Mucosa of gallbladder (tissue), 1 donor: ENCODE data around the gene ZXDC. TPM values are rescaled to one million over a fixed set of nuclear protein-coding genes. Genes with fewer than 3 reads are reported as not detected.

Experiments used
- DNase-seq: peaks from one replicate; pipeline ENCODE4 v3.0.0-alpha.2; 2020; ENCODE audit warnings: low spot score
- total RNA-seq: library from RNA; stranded (reverse); gene quantifications from one replicate; pipeline ENCODE4 v1.2.1, GENCODE V29; 2021
- donor health status: DM: no; HTN: no; CAD: no.

Gene ZXDC, protein sequence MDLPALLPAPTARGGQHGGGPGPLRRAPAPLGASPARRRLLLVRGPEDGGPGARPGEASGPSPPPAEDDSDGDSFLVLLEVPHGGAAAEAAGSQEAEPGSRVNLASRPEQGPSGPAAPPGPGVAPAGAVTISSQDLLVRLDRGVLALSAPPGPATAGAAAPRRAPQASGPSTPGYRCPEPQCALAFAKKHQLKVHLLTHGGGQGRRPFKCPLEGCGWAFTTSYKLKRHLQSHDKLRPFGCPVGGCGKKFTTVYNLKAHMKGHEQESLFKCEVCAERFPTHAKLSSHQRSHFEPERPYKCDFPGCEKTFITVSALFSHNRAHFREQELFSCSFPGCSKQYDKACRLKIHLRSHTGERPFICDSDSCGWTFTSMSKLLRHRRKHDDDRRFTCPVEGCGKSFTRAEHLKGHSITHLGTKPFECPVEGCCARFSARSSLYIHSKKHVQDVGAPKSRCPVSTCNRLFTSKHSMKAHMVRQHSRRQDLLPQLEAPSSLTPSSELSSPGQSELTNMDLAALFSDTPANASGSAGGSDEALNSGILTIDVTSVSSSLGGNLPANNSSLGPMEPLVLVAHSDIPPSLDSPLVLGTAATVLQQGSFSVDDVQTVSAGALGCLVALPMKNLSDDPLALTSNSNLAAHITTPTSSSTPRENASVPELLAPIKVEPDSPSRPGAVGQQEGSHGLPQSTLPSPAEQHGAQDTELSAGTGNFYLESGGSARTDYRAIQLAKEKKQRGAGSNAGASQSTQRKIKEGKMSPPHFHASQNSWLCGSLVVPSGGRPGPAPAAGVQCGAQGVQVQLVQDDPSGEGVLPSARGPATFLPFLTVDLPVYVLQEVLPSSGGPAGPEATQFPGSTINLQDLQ
- 34.6 TPM for total RNA-seq

DNA sequence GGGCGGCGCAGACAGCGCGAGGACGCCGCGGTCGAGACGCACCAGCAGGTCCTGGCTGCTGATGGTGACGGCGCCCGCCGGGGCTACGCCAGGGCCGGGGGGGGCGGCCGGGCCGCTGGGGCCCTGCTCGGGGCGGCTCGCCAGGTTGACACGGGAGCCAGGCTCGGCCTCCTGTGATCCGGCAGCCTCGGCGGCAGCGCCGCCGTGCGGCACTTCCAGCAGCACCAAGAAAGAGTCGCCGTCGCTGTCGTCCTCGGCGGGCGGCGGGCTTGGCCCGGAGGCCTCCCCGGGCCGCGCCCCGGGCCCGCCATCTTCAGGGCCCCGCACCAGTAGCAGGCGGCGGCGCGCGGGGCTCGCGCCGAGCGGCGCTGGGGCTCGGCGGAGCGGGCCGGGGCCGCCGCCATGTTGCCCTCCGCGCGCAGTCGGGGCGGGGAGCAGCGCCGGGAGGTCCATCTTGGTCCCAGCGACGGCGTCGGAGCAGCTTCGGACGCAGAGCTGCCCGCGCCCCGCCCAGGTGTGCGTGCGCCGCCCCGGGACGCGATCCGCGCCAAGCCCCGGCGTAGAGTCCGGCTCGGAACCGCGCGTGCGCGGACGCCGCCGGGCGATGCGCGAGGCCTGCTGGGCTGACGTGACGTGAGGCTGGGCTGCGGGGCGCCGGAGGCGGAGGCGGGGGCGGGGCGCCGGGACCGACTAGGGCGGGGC is at the start of gene ZXDC:
TSS of gene ZXDC (minus strand) at position 479 of the 702 bp plus-strand sequence. CDS start at position 453, 26 bp downstream.
- peak; percentile 96 for DNase-seq

DNA sequence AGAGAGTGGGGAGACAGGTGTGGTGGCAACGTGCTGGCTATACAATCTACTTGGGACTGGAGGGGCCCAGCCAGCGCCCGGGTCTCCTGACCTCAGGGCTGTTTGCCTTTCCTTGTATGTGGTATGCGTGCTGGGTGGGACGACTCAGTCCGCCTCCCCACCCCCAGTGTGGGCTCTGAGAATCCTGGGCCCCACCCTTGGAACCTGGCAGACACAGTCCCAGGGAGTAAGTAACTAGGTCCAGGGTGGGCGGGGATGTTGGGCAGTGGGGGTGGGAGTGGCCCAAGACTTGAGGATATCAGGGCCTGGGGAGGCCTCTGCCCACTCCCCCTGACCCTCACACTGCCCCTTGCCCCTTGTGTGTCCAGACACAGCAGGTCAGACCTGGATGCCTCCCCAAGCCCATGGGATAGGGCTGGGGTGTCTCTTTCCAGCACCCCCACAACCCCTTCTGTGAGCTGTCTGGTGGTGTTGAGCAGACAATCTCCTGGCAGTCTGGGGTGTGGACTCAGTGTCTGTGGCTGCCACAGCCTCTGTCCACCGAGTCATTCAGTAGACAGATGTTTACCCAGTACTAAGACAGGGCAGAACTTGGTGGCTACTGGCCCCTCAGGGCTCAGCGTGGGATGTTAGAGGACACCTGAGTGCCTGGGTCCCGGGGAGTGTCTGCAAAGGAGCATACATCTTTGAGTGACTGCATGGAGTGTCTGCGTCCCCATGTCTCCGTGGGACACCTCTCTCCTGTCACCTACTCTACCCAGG is 49.6 kb upstream of the ZXDC start:
- DNase-seq: no peak

DNA sequence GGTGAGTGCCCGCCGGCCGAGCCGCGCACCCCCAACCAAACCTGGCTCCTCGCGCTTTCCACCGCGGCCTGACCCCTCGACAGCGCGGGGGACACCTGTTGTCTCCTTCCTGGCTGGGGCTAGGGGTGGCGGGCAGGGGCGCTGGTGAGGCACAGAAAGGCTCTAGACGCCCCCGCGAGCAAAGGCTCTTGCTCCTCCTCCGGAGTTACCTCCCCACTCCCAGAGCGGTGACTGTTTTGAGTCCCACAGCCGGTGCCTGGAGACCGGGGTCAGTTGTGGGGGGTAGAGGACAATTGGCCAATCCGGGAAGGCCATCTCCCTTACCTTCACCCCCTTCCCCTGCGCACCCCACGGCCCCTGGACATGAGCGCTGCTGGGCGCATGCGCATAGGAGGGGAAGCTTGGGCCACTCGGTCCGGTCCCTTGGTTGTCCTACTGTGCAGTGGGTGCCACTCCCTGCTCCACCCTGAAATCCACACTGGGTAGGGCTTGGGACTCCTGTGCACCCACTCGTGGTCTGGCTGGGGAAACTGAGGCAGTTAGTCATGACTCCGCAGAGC is 48.8 kb upstream of the ZXDC start:
- no peak for DNase-seq

DNA sequence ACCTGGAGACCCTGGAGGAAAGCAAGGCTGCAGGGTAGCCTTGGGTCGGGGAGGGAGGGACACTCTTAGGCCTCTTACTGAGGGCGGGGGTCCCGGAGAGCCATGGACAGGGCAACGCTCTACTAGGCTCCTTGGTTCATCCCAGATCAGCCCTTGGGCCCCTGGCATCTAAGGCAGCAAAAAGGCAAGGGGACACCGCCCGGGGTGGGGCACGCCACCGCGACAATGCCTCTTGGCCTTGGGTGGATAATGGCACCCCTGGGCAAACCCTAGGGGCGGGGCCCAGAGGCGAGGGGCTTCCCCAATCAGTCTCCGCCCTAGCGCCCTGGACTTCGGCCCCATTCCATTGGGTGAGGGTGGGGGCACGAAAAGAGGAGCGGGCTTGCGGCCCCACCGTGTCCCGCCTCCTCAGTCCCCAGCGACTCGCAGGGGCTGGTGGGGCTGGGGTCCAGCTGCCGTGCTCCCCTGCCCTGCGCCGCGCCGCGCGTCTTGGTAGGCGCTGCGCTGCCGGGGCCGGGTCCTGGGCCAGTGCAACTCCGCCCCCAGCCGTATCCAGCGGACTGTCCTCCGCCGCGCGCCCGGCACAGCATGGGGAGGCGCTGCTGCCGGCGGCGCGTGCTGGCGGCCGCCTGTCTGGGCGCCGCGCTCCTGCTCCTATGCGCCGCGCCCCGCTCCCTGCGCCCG is 48.2 kb upstream of the ZXDC start, which contains the start of gene CHST13:
TSS of gene CHST13 (plus strand) at position 411 of the 684 bp plus-strand sequence. CDS start at position 589, 178 bp downstream.
- peak; percentile 30 for DNase-seq

DNA sequence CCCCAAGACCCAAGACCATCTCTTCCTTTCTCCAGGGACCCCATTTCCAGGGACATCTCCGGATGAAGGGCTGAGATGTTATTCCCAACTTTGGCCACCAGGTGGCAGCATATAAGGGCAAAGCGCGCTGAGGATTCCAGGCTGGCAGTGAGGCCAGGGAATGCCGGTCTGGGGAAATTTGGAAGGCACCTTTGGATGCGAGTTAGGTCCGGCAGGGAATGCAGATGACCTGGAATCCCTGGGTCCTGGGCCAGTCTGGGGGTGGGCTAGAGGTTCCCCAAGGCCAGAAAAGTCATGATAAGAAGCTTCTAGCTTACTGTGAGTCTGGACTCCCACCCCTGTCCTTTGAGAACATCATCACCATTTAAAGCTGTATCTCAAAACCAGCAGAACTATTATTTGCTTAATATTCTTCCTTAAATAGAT is 46.7 kb upstream of the ZXDC start:
- peak; percentile 57 for DNase-seq

DNA sequence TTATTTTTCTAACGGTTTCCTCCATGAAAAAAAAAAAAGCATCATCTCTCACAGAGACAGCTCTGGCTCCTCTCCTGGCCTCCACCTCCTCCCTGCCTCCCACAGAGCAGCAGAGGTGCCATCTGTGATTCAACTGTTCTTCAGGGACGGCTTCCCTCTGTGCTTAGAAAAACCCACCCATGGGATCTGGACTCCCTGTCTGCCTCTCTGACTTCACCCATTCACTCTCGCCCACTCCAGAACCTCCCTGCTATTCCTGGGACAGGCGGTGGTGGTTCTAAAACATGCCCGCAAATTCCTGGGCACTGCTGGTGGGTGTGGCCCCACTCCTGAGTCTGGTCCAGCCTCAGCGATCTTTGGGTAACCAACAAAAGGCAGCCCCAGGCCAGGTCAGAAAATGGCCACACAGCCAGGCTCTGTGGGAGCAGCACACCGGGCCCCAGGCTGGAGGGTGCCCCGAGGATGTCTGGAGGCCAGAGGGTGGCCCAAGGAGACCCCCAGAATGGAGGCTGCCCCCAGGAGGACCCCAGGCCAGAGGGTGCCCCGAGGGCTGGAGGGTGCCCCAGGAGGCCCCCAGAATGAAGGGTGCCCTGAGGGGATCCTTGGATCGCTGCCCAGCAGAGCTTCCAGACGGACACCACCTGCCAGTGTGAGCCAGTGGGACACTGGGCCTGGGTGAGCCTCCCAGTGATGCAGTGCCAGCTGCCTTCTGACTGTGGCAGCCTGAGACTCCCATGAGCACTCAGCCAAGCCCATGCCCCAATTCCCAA is 45.6 kb upstream of the ZXDC start:
- no peak for DNase-seq

DNA sequence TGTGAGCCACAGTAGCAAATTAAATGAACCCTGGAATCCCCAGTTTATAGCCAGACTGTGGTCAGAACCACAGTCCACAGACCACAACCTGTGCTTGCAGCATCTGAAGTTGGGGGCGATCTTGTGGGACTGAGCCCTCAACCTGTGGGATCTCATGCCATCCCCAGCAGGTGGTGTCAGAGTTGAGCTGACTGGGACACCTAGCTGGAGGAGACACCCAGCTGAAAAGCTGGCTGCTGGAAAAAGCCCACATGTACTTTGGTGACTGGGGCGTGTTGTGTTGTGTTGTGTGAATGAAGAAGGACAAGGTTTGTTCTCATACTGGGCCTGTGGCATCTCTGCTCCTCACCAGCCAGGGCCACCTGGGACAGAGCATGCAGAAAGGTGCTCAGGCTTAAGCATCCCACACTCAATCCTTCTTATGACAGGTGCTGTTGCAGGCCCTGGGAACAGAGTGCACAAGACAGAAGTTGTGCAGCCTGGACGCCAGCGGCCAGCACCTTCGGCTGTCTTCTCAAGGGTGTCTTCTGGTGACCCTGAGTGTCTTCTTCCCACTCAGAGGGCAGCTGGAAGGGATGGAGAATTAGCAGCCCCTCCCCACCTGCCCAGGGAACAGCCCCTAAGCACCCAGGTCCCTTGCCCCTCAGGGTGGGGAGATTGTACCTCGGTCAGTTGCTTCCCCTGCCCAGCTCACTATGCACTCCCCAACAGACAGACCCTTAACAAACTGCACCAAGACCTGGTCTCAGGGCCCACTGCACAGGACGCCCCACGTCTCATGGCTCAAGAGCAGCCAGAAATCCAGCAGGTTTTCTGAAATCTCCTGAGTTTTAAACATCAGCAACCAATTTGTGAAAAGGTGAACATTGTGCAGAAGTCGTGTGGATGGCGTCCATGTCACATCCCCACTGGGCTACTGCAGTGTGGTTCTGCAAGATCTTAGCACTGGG is 44.1 kb upstream of the ZXDC start:
- no peak for DNase-seq

DNA sequence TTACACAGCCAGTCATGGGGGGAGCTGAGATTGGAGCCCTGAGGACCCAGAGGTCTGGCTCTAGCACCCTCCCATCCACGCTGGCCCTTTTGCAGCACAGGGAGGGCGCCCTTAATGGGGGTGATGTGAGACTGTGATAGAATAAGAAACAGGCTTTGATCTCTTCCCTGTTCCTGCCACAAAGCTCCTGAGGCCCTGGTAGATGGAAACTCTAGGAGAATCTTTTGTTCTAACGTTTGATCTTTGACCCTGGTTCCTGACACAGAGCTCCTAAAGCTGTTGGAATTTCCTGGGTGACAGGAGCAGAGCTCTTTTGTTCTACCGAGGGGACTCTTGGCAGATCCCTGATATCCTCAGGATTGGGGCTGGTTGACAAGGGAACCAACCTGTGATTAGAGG is 43.1 kb upstream of the ZXDC start:
- no peak for DNase-seq

DNA sequence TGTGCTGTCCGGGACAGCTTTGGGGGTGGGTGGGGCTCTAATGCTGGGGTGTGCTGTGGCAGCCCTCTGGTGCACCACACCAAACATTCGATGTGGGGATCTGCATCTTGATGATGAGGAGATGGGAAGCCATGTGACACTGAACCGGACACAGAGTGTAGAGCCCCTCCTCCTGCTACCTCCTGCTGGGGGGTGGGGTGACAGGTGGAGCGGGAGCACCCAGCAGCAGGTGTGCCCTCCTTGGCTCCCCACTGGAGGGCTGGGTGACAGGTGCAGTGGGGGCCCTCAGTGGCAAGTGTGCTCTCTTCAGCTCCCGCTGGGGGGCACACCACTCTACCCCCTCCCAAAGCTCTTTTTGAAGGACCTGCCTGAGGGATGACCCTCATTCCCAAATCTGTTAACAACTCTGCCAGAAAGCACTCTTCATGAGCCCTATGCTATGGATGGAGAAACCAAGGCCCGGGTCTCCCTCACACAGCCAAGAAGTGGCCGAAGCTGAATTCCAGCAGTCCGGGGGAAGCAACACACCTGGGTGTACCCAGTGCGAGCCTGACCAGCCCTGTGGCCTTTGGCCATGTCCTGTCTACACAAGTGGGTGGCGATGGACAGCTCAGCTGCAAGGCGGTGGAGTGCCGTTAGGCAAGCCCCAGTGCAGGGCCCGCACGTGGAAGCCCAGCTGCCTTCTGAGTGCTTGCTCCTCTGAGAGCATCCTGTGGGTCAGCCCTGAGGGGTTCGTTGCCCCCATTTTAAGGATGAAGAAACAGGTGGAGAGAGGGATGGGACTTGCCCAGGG is 42.5 kb upstream of the ZXDC start:
- DNase-seq: no peak

DNA sequence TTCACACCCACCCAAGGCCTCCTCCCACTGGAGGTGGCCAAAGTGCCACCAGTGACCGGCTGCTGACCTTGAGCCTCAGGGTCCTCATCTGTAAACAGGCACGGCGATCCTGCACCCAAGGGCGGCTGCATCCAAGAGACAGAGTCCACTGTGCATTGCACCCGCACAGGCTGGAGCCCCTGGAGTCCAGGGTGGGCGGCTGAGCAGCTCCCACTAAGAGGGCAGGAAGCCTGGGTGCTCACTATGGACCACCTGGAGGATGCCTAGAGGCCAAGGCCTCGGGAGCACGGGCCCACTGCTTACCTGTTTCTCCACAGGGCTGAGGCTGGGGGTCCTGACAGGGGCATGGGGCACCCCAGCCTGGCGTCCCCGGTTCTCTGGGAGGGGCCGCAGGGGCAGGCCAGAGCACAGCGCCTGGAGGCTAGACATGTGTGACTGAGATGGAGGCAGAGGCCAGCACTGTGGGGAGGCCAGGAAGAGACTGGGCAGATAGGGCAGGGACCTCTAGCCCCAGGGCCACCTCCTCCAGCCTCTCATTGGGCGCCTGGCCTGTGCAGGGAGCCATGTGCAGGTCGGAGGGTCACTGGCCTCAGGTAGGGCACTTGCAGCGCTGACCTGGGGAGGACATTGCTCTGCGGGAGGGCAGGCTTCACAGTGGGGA is 41.7 kb upstream of the ZXDC start, which contains the start of gene UROC1:
TSS of gene UROC1 (minus strand) at position 483 of the 661 bp plus-strand sequence. CDS start at position 429, 54 bp downstream.
- no peak for DNase-seq

DNA sequence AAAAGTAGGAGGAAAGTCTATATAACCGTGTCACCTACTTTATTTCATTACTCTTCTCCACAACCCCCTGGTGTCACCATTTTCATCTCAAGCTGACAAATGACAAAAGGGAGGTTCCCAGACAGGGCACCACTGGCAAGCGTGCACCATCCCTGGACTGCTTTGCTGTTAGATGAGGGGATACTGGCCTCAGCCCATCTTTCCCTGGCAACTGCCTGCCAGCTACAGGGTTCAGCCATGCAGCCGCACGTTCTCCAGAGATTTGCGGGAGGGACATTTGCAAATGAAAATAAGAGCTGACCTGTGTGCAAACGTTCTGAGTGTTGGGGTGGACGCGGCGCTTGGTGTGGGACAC is 41.2 kb upstream of the ZXDC start:
- DNase-seq: no peak

DNA sequence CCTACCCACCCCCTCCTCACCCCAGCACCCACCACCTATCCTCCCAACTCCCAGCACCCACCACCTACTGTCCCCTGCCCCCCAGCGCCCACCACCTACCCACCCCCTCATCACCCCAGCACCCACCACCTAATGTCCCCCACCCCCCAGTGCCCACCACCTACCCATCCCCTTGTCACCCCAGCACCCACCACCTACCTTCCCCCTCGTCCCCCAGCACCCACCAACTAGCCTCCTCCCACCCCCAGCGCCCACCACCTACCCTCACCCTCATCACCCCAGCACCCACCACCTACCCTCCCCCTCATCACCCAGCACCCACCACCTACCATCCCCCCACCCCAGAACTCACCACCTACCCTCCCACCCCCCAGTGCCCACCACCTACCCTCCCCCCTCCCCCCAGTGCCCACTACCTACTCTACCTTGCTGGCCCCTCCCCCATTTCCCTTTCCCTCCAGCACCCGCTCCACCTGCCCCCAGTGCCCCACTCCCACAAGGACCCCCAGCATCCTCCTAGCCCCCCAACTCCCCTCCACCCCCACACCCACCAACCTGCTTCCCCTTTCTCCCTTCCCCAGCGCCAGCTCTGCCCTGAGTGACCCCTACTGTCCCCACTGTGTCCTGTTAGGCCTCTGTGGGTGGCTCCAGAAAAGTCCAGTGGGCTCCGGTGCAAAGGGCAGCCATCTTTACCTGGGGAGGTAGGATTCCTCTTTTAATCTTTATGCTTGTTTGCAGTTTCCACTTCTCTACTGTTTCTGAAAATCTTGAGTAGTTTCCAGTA is 40.7 kb upstream of the ZXDC start:
- DNase-seq: no peak

DNA sequence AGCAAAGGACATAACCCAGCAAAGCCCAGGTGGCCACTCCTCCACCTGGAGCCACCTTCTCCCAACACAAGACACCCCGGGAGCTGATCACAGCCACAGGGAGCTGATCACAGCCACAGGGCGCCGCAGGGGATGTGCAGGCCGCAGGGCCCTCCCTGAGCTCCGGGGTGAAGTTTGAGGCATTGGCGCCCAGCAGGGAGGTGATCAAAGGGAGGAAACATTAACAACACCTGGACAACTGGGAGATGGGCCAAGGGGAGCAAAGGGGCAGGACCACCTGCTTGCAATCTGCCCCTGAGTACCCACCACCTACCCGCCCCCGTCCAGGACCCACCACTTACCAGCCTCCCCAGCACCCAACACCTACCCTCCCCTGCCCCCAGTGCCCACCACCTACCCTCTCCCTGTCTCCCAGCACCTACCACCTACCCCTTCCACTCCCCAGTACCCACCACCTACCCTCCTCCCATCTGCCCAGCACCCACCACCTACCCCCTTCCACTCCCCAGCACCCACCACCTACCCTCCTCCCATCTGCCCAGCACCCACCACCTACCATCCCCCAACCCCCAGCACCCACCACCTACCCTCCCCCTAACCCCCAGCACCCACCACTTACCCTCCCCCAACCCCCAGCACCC is 39.5 kb upstream of the ZXDC start:
- DNase-seq: no peak

DNA sequence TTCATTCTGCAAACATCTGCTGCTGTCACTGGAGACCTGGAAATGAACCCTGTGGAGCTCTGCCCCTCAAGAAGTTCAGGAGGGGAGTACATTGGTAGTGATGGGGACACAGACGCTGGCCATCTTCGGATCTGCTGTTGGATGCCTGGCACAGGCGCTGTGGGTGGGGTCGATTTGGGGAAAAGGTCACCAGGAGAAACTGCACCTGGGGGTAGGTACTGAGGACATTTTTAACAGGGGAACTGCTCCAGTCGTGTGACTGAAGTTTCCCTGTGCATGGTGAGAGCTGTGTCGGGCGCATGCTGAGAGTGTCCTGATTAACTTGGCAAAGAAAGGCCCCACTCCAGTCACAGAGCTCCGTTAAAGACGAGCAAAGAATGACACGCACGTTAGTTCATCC is 38.5 kb upstream of the ZXDC start:
- no peak for DNase-seq

DNA sequence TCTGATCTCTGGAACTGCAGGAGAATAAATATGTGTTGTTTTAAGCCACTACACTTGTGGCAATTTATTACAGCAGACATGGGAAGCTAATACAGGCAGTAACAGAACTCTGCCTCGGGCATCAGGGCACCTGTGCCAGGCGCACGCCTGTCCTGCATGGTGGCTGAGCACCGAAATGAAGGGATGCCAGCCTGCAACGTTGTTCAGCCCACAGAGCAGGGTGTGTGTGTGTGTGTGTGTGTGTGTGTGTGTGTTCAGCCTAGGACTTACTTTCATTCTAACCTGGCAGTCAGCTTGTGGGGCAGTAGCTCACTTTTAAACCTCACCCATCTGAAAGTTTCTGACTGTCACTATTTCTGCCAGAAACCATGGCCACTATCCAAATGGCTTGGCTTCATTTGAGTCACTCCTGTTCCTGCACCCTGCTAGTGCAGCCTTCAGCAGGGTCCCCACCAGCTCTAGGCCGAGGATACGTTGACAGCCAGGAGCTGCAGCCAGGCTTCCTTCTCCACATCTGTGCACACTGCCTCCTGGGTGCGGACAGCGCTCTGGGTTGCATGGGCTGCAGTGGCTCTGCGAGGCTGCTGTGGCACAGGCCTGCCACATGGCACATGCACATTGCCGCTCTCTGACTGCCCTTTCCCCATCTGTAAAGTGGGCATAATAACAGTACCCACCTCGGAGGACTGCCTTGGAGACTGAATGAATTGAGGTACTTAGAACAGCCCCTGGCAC is 37.4 kb upstream of the ZXDC start:
- no peak for DNase-seq
